Left hindlimb (tissue), 1 donor: ENCODE results near the gene DLK2.

Source experiments
- DNase-seq: peaks from one replicate; pipeline ENCODE4 v3.0.0-alpha.2; 2018

DLK2 gene

GRCh38 chr6:43452896-43453295 is 2.5 kb downstream of the DLK2 start:
- DNase-seq: no peak

DNA sequence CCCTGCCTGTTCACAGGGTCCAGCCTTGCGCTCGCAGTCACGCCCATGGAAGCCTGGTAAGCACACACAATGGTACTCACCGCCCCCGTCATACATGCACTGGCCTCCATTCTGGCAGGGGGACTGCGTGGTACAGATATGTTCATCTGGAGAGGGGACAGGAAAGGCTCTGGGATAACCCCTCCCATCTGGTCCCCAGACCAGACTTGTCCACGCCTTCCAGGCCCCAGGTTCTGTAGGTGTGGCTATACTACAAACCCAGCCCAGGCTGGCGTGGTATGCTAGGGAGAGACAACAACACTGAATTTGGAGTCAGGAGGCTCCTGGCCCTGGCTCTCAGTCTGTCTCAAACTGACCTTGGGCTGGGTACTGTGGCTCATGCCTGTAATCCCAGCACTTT is 3.4 kb downstream of the DLK2 start:
- no peak for DNase-seq

GRCh38 chr6:43451348-43451747 is 4.0 kb downstream of the DLK2 start:
- no peak for DNase-seq

DNA sequence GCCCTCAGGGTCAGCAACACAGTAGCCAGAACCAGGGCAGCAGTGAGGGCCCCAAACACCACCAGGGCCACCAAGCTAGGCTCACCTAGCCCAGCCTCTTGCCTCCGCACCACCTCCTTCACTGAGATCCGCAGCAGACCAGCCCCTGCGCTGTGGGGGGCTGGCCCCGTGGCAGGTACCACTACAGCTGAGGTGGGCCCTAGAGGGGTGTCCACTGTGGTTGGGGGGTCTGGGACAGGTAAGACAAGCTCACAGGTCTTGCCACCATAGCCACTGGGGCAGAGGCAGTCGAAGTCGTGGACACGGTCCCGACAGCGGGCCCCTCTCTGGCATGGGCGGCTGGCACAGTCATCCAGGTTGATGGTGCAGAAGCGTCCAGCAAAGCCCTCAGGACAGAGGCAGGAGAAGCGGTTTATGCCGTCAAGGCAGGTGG is 4.6 kb downstream of the DLK2 start:
- DNase-seq: no peak

DNA sequence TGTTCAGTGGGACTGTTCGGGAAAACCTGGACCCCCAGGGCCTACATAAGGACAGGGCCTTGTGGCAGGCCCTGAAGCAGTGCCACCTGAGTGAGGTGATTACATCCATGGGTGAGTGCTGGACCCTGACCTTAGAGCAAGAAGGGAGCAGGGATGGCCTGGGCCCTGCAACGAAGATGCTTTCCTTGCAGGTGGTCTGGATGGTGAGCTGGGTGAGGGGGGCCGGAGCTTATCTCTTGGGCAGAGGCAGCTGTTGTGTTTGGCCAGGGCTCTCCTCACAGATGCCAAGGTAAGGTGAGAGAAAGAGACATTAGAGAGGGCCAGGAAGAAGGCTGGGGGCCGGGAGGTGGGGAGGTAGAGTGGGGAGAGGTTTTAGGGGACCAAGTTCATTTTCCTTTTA is 6.4 kb downstream of the DLK2 start:
- no peak for DNase-seq

DNA sequence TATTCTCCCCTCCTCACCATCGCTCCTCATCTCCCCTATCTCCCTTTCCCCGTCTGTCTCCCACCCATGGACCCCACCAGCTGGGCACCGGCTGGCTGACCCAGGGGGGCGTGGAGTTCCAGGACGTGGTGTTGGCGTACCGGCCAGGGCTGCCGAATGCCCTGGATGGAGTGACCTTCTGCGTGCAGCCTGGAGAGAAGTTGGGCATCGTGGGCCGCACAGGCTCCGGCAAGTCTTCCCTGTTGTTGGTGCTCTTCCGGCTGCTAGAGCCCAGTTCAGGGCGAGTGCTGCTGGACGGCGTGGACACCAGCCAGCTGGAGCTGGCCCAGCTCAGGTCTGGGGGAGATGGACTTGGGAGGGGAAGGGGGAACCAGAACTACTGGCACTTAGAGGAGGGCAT is 7.7 kb downstream of the DLK2 start:
- DNase-seq: no peak

- no peak for DNase-seq
Measured at GRCh38 chr6:43445576-43445975, 9.8 kb downstream of the DLK2 start.

DNA sequence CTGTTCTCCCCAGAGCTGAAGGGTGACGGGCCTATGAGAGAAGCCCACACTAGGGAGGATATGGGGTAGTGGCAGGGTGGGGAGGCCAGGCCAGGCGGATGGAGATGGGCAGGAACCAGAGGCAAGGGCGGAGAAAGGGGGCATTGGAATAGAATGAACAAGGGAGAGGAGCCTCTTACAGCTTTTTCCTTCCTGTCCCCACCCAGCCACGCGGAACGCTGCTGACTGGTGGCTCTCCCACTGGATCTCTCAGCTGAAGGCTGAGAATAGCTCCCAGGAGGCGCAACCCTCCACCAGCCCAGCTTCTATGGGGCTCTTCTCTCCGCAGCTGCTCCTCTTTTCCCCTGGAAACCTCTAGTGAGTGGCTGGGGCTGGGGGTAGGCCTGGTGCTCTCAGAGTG is 10.8 kb downstream of the DLK2 start:
- no peak for DNase-seq

GRCh38 chr6:43444036-43444435 is 11.3 kb downstream of the DLK2 start:
- no peak for DNase-seq

DNA sequence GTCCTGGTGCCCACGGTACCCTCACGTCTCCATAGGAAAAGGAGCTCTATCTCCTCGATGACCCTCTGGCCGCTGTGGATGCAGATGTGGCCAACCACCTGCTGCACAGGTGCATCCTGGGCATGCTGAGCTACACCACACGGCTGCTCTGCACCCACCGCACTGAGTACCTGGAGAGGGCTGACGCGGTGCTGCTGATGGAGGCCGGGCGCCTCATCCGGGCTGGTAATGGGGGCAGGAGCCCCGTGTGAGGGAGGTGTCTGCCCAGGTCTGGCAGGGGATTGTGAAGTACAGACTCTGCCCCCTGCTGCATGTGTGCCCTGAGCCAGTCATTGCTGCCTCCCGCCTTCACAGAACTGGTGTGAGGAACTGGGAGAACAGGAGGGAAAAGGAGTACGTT is 12.4 kb downstream of the DLK2 start:
- DNase-seq: no peak

GRCh38 chr6:43437700-43438099 is 17.6 kb downstream of the DLK2 start:
- no peak for DNase-seq

GRCh38 chr6:43436577-43437282 is 18.6 kb downstream of the DLK2 start:
- peak; percentile 57 for DNase-seq

DNA sequence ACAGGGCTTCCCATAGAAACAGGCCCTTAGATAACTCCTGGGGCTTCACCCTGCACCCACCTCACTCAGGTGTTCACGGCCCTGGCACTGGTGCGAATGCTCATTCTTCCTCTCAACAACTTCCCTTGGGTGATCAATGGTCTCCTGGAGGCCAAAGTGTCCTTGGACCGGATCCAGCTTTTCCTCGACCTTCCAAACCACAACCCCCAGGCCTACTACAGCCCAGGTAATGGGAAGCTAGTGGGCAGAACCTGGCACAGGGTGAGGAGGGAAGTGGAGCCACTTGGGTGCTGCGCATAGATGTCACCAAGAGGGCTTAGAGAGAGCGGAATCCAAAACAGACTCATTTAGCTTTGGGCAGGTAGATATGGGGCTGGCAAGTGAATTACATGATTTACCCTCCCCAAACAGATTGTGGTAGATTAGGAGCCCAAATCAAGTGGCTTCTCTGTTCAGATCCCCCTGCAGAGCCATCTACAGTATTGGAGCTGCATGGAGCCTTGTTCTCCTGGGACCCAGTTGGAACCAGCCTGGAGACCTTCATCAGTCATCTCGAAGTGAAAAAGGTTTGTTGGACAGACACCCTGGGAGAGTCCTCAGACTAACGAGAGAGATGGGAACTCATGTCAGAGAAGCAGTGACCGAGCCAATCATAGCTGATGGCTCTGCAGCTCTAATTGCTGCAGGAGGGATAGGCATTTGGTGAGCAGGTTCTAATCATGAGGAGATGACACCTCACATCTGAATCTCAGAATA is 19.5 kb downstream of the DLK2 start:
- DNase-seq: no peak

GRCh38 chr6:43434943-43435342 is 20.4 kb downstream of the DLK2 start:
- DNase-seq: no peak

GRCh38 chr6:43434001-43434840 is 21.1 kb downstream of the DLK2 start:
- no peak for DNase-seq

- no peak for DNase-seq
Measured at GRCh38 chr6:43433148-43433547, 22.2 kb downstream of the DLK2 start.

DNA sequence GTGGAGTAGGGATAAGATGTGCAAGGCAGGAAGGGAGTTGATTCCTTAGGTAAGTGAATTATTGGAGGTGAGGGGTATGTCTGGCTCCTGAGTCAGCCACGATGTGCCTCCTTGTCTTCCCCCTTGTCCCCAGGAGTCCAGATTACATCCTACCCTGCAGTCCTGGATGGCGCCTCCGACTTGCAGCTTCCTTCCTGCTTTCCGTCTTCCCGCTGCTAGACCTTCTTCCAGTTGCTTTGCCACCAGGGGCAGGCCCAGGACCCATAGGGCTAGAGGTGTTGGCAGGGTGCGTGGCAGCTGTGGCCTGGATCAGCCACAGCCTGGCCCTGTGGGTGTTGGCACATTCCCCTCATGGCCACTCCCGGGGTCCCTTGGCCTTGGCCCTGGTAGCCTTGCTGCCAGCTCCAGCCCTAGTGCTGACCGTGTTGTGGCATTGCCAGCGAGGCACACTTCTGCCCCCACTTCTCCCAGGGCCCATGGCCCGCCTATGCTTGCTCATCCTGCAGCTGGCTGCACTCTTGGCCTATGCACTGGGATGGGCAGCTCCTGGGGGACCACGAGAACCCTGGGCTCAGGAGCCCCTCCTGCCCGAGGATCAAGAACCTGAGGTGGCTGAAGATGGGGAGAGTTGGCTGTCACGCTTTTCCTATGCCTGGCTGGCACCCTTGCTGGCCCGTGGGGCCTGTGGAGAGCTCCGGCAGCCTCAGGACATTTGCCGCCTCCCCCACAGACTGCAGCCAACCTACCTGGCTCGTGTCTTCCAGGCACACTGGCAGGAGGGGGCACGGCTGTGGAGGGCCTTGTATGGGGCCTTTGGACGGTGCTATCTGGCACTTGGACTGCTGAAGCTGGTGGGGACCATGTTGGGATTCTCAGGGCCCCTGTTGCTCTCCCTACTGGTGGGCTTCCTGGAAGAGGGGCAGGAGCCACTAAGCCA is 23.1 kb downstream of the DLK2 start:
- DNase-seq: no peak

DNA sequence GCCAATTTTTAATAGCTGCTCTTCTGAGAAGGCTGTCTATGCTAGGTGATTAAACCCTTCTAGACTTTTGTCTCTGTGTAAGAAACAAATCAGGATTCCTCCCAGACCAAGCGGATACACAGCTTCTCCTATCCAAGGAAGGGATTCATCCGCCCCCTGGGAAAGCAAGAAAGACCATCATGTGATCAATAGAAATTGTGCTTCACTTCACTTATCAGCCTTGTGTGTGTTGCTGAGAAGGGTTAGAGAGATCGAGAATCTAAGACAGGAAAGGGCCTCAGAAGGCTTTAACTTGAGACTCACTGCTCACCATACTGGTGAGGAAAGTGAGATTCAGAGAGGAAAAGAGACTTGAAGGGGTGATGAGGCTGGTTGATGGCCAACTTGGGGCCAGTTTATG is 26.5 kb downstream of the DLK2 start:
- no peak for DNase-seq

- no peak for DNase-seq
Measured at GRCh38 chr6:43428112-43428570, 27.2 kb downstream of the DLK2 start.

- DNase-seq: peak; percentile 96
Measured at GRCh38 chr6:43427406-43428111, 27.8 kb downstream of the DLK2 start, which contains the start of gene ABCC10. Gene ABCC10, plus strand, starts transcription at chr6:43427541. Its CDS starts 438 bp downstream, at chr6:43427979.

DNA sequence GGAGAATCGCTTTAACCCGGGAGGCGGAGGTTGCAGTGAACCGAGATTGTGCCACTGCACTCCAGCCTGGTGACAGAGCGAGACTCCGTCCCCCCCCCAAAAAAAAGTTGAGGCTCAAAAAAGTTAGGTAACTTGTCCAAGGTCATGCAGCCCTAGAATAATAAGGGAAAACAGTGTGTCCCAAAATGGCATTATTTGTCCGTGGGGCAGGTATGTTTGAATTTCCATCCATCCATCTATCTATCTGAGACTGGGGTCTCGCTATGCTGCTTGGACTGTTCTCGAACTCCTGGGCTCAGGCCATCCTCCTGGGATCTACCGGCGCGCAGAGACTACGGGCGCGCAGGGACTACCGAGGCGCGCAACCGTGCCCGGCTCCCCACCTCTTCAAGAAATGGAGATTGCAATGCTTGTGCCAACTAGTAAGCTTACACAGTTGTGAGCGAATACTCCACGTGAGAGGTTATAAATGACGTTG is 28.4 kb downstream of the DLK2 start:
- DNase-seq: no peak
